ENCODE results near the gene CNOT6. TPM values are rescaled to one million over a fixed set of nuclear protein-coding genes. Genes with fewer than 3 reads are reported as not detected.
"Not testable (repeated sequence)": the region's sequence is repeated elsewhere in the genome, so short reads cannot be mapped to it uniquely, and the experiment has no call there.

CNOT6 gene
- total RNA-seq, 1 experiment from 2014 or later = 32.8 TPM

DNA sequence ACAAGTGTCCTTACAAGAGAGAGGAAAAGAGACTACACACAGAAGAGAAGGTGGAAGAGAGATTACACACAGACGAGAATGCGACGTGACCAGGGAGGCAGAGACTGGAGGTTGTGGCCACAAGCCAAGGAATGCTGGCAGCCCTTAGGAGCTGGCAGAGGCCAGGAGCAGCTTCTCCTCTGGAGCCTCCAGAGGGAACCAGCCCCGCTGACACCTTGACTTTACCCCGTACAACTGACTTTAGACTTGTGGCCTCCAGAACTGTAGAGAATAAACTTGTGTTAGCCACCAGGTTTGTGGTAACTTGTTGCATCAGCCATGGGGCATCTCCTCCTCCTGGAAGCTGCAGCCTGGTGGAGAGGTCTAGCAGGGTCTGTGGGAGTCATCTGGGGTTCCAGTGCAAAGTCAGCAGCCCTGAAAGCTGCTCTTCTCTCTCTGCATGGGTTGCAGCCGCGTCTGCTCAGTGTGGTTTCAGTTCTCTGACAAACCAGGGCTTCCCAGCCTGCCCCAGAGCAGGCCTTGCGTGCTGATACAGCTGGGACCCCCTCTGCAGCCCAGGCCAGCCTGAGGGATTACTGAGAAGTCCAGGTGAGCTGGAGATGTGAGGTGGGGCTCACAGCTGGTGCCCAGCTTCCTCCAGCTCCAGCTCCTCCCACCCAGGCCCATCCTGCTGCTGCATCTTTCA is 30.8 kb upstream of the CNOT6 start:
- ChIA-PET POLR2A (no interaction called here), CTCF (no interaction called here)
- Histone ChIP-seq H3K36me3 (ENCODE audit: control insufficient read depth, insufficient read depth, low read length) (no peaks in the 10 kb centered on the region), H3K27ac (ENCODE audit: low read length) (no peak overlapping the region), H3K9me3 (ENCODE audit: control insufficient read depth, insufficient read depth, low read depth, low read length) (no peaks in the 10 kb centered on the region), H3K4me3 (ENCODE audit: low read depth in 2 of 2, low read length in 2 of 2) (no peak overlapping the region), H3K27me3 (ENCODE audit: control insufficient read depth, insufficient read depth, low read length) (no peaks in the 10 kb centered on the region), H3K4me1 (ENCODE audit: control insufficient read depth, insufficient read depth, low read length) (no peaks in the 10 kb centered on the region)
- BruUV-seq (replicated peaks) = no TSS peak
- intact Hi-C loops (cut with micrococcal nuclease; ENCODE audit: unreplicated experiment) (no loop called here), in situ Hi-C loops (cut with HindIII; ENCODE audit: low pct_unique_long_range_greater_than_20kb, low sequenced_read_pairs) (no loop called here)
- ATAC-seq (no peak), DNase-seq (ENCODE audit: low read depth, low spot score) (no peak)
- TF ChIP-seq, protein P1, sequence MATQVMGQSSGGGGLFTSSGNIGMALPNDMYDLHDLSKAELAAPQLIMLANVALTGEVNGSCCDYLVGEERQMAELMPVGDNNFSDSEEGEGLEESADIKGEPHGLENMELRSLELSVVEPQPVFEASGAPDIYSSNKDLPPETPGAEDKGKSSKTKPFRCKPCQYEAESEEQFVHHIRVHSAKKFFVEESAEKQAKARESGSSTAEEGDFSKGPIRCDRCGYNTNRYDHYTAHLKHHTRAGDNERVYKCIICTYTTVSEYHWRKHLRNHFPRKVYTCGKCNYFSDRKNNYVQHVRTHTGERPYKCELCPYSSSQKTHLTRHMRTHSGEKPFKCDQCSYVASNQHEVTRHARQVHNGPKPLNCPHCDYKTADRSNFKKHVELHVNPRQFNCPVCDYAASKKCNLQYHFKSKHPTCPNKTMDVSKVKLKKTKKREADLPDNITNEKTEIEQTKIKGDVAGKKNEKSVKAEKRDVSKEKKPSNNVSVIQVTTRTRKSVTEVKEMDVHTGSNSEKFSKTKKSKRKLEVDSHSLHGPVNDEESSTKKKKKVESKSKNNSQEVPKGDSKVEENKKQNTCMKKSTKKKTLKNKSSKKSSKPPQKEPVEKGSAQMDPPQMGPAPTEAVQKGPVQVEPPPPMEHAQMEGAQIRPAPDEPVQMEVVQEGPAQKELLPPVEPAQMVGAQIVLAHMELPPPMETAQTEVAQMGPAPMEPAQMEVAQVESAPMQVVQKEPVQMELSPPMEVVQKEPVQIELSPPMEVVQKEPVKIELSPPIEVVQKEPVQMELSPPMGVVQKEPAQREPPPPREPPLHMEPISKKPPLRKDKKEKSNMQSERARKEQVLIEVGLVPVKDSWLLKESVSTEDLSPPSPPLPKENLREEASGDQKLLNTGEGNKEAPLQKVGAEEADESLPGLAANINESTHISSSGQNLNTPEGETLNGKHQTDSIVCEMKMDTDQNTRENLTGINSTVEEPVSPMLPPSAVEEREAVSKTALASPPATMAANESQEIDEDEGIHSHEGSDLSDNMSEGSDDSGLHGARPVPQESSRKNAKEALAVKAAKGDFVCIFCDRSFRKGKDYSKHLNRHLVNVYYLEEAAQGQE (IDR thresholded peaks at IDR 0.05; ENCODE audit: insufficient read depth in 1 of 2, low read depth in 2 of 2, low read length in 1 of 2) = no peak
- TF ChIP-seq SIN3A (IDR thresholded peaks at IDR 0.05; ENCODE audit: borderline replicate concordance, insufficient read depth, low read depth, low read length) = no peak

DNA sequence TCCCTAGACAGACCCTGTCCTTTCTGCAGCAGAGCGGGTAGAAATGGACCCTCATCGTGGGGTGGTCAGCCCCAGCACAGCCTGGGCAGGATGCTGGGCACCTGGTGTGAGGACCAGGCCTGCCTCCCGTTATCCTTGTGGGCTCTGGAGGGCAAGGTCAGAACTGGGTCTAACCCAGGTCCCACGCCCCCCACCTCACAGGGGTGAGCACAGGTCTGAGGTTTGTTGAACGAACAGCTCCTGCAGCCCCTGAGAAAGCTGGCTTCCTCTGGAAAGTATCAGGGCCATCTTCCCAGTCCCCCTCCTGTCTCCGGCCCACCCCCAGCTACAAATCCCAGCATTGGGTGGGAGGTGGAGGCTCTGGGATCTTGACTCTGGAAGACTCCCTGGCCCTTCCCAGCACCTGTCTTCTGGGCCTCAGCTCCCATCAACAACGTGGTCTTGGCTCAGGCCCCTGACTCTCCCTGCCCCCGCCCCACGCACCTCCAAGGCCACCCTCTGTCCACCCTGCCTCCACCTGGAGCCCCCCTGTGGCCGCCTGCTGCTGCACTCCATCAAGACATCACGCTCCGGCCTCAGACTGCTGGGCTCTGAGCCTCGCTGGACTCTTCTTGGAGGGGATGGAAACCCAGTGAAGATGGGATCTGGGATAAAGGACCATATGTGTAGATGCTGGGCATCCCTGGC is 30.1 kb upstream of the CNOT6 start:
- no peak for ATAC-seq
- intact Hi-C loops (cut with micrococcal nuclease; ENCODE audit: unreplicated experiment) = no loop called here
- TF ChIP-seq, protein P1 (IDR thresholded peaks at IDR 0.05; ENCODE audit: insufficient read depth in 1 of 2, low read depth in 2 of 2, low read length in 1 of 2) = no peak
- no peak for TF ChIP-seq POLR2AphosphoS5 (IDR thresholded peaks at IDR 0.05; ENCODE audit: low read depth, low read length)
- Histone ChIP-seq H3K4me3 (ENCODE audit: low read depth in 2 of 2, low read length in 2 of 2) (no peak overlapping the region), H3K27ac (ENCODE audit: low read length) (no peak overlapping the region), H3K4me1 (ENCODE audit: control insufficient read depth, insufficient read depth, low read length) (no peaks in the 10 kb centered on the region), H3K36me3 (ENCODE audit: control insufficient read depth, insufficient read depth, low read length) (no peaks in the 10 kb centered on the region), H3K9me3 (ENCODE audit: control insufficient read depth, insufficient read depth, low read depth, low read length) (no peaks in the 10 kb centered on the region), H3K27me3 (ENCODE audit: control insufficient read depth, insufficient read depth, low read length) (no peaks in the 10 kb centered on the region)
- in situ Hi-C loops (cut with HindIII; ENCODE audit: low pct_unique_long_range_greater_than_20kb, low sequenced_read_pairs) = no loop called here
- no TSS peak for BruUV-seq (replicated peaks)
- DNase-seq (ENCODE audit: low read depth, low spot score) = no peak
- ChIA-PET POLR2A (no interaction called here), CTCF (no interaction called here)

DNA sequence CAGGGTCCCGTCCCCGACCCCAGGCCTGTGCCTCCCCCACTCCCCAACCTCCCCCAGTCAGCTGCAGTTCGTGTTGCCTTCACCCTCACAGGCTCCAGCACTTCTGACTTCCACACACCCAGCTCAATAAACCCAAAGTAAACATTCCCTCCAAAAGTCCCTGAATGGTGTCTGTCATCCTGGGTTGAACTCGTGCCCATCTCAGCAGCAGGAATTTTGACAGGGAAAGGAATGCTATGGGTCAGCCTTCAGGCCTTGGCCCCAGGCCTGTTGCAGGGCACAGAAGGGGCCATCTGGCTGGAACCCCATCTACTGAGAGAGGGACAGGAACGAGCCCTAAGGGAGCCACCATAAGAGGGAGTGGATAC is 29.6 kb upstream of the CNOT6 start:
- no peaks in the 10 kb centered on the region for H3K27me3 ChIP-seq (ENCODE audit: control insufficient read depth, insufficient read depth, low read length)
- H3K27ac ChIP-seq (ENCODE audit: low read length) = no peak overlapping the region
- H3K36me3 ChIP-seq (ENCODE audit: control insufficient read depth, insufficient read depth, low read length) = no peaks in the 10 kb centered on the region
- BruUV-seq (replicated peaks) = no TSS peak
- intact Hi-C loops (cut with micrococcal nuclease; ENCODE audit: unreplicated experiment) = no loop called here
- DNase-seq (ENCODE audit: low read depth, low spot score) (no peak), ATAC-seq (0 out of 2 replicates have a peak, but pooled peaks have one; percentile 9)
- H3K9me3 ChIP-seq (ENCODE audit: control insufficient read depth, insufficient read depth, low read depth, low read length) = no peaks in the 10 kb centered on the region
- ChIA-PET CTCF (no interaction called here), POLR2A (no interaction called here)
- H3K4me1 ChIP-seq (ENCODE audit: control insufficient read depth, insufficient read depth, low read length) = no peaks in the 10 kb centered on the region
- in situ Hi-C loops (cut with HindIII; ENCODE audit: low pct_unique_long_range_greater_than_20kb, low sequenced_read_pairs) = no loop called here
- H3K4me3 ChIP-seq (ENCODE audit: low read depth in 2 of 2, low read length in 2 of 2) = no peak overlapping the region
- TF ChIP-seq SIN3A (IDR thresholded peaks at IDR 0.05; ENCODE audit: borderline replicate concordance, insufficient read depth, low read depth, low read length) (no peak), POLR2AphosphoS5 (IDR thresholded peaks at IDR 0.05; ENCODE audit: low read depth, low read length) (no peak)

DNA sequence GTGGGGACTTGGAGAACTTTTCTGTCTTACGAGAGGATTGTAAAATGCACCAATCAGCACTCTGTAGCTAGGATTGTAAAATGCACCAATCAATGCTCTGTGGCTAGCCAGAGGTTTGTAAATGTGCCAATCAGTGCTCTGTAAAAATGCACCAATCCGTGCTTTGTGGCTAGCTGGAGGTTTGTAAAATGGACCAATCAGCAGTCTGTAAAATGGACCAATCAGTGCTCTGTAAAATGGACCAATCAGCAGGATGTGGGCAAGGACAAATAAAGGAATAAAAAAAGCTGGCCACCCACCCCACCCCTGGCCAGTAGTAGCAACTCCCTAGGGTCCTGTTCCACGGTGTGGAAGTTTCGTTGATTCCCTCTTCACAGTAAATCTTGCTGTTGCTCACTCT is 29.1 kb upstream of the CNOT6 start:
- intact Hi-C loops (cut with micrococcal nuclease; ENCODE audit: unreplicated experiment); in situ Hi-C loops (cut with HindIII; ENCODE audit: low pct_unique_long_range_greater_than_20kb, low sequenced_read_pairs): not testable (repeated sequence)

More for the DNA sequence above, 29.1 kb upstream of the CNOT6 start:
- H3K4me1 ChIP-seq (ENCODE audit: control insufficient read depth, insufficient read depth, low read length); H3K4me3 ChIP-seq (ENCODE audit: low read depth in 2 of 2, low read length in 2 of 2); H3K9me3 ChIP-seq (ENCODE audit: control insufficient read depth, insufficient read depth, low read depth, low read length); DNase-seq (ENCODE audit: low read depth, low spot score); H3K27ac ChIP-seq (ENCODE audit: low read length); BruUV-seq (replicated peaks); POLR2A ChIA-PET; H3K27me3 ChIP-seq (ENCODE audit: control insufficient read depth, insufficient read depth, low read length); H3K36me3 ChIP-seq (ENCODE audit: control insufficient read depth, insufficient read depth, low read length); ATAC-seq; CTCF ChIA-PET: not testable (repeated sequence)
